GM18498 (cell line): ENCODE data around the gene MBD4.
"Not testable (repeated sequence)": the region's sequence is repeated elsewhere in the genome, so short reads cannot be mapped to it uniquely, and the experiment has no call there.

Source experiments
- ATAC-seq: cut with Tn5 transposase; IDR thresholded peaks from one replicate; pipeline ENCODE4 v1.9.1; 2021; ENCODE audit warnings: mild to moderate bottlenecking, moderate library complexity; ENCODE audit not compliant: unreplicated experiment

MBD4 gene

DNA sequence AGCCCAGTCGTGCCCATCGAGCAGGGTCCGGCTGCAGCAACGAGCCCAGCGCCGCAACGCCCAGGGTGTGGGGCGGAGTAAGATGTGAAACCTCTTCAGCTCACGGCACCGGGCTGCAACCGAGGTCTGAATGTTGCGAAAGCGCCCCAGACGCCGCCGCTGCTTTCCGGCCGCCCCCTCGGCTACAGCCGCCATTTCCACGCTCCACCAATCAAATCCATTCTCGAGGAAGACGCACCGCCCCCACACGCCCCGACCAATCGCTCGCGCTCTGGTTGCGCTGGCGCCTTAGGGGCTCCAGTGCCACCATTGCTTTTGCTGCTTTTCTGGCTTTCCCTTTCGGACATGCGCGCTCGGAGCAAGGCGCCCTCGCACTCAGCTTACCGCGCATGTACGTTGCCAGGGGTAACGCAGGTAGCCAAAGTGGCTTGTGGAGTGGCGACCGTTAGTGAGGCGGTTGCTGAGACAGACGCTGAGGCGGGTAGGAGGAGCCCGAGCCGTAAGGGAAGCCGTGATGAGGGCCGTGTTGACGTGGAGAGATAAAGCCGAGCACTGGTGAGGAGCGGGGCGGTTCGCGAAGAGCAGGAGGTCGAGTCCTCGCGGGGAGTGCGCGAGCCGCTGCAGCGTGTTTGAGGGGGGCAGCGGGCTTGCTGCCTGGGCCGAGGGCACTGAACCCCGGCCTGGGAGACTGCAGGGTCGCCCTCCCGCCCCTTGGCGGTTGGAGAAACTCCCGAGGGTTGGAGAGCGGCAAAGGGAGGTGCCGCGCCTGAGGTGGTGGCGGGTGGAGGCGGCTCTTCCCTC, at the start of gene MBD4, which contains the start of gene IFT122:
TSS of gene MBD4 (minus strand) at position 132 of the 801 bp plus-strand sequence. CDS start at position 17, 115 bp downstream.
TSS of gene IFT122 (plus strand) at position 408 of the 801 bp plus-strand sequence. CDS start at position 515, 107 bp downstream.
- peak; percentile 88 for ATAC-seq

DNA sequence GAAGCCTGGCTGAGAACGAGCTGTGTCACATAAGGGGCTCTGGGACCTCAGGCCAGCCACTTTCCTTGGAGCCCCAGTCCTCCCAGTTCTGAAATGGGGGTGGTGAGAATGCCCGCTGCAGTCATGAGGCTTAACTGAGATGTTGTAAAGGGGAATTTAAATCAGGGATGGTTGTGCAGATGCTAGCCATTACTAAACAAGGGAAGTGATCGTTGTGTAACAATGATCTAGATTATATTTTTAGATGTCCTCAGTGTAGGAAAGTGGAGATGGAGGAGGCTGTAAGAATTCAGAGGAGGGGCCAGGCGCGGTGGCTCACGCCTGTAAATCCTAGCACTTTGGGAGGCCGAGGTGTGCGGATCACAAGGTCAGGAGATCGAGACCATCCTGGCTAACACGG, 49.5 kb upstream of the MBD4 start:
- ATAC-seq, result not testable (repeated sequence)

DNA sequence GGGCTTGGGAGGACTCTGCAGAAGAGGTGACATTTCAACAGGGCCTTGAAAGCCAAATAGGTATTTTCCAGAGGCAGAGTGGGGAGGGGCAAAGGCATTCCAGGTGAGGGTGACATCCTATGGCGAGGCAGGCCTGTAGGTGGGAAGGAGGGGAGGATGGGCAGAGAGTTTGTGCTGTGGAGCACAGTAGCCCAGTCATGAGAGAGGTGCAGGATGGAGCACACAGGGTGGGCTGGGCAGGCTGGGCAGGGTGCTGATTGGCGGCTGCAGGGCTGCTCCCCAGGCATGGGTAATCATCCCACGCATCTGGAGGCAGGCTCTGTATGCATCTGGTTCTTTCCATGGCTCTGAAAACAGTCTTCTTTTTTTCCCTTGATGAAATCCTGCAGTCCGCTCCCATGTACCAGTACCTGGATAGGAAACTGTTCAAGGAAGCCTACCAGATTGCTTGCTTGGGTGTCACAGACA, 48.2 kb upstream of the MBD4 start:
- ATAC-seq, result not testable (repeated sequence)

DNA sequence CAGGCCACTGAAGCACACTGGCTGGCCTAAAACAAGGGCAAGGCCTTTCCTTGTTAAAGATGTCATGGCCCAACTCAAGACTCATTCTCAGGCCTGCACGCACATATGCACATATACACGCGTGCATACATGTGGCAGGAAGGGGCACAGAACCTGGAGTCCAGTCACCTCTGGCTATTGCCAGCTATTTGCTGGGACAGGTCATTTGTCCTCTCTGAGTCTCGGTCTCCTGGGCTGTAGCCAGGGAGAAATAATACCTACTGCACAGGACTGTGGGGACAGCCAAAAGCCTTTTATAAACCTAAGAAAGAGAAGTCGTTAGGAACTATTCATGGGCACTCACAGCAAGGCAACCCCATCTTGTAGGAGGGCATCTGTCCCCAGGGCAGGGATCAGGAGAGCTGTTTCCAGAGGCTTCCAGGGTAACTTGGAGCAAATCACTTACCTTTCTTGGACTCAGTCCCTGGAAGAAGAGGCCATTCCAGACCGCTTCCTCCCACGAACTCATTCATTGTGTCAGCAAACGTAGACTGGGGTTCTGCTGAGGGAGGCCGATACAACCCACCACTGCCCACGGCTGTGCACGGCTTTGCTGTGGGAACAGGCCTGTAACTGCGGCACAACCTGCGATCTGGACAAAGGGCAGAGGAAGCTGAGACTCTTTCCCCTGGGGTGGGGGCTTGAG, 47.6 kb upstream of the MBD4 start:
- ATAC-seq, result no peak

DNA sequence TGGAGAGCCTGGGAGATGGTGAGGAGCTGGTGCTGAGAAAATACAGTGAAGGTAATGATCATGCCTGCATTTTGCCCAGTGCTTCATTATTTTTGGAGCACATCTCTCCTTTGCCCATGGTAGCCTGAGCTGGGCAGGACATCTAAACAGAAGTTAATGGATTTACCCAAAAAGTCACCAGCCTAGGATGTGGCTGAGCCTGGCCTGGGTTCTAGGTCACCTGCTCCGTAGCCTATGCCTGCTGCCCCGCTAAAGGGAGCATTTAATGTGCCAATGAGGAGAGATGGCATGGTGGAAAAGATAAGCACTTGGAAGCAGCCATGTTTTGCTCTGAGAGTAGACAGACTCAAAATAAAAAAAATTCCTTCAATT, 46.9 kb upstream of the MBD4 start:
- ATAC-seq, result no peak

DNA sequence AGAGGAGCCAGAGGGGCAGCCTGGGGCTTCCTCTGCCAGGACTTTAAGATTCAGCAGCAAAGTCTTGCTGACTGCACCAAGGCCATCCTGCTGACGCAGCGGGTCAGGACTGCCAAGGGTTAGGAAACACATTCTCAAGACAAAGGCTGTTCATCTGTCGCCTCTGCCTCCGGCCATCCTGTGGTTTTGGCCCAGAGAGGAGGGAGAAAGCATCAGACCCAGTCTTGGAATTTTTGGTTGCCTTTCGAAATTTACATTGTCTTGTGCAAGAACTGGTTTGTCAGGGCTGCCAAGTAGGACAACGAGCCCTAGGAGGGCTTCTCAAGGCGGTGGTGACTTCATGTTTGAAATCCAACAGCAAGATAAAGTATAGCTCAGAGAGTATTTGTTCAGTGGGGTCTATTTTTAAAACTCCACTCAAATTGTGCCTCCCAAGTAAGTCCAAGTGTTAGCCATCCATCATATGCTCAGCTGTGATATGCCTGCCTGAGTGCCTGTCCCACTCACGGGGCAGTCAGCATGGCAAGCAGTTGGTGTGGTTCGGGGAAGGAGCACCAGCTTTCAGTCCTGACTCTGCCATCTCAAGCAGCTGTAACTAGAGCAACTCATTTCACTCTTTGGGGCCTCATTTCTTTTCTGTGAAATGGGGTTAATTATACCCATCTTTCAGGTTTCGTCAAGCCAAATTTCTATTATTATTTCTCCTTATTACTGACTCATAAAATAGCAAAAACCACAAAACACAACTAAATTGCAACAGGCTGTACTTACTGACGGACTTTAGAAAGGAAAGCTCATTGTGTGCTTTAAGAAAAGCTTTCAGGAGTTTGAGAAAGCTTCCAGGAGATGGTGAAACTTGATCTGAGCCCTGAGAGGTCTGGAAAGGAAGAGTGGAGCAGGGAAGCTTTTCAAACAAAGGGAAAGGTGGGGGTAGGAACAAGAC, 46.2 kb upstream of the MBD4 start:
- no peak for ATAC-seq

DNA sequence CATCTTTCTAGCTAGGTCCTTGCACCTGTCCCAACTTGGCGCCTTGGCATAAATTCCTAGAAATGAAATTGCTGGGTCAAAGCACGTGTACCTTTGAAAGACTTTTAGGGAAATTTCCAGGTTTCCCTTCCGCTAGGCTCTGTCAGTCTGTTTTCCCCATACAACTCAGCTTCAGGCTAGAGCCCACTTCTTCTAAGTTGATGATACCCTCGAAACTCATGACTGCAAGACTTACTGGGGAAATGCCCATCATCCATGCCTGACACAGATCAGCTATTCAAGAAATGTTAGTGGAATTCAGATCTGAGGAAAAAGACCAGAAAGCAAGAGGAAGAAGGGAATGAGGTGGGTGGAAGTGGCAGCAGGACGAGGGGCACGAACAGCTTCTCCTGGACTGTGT, 45.4 kb upstream of the MBD4 start:
- not testable (repeated sequence) for ATAC-seq

DNA sequence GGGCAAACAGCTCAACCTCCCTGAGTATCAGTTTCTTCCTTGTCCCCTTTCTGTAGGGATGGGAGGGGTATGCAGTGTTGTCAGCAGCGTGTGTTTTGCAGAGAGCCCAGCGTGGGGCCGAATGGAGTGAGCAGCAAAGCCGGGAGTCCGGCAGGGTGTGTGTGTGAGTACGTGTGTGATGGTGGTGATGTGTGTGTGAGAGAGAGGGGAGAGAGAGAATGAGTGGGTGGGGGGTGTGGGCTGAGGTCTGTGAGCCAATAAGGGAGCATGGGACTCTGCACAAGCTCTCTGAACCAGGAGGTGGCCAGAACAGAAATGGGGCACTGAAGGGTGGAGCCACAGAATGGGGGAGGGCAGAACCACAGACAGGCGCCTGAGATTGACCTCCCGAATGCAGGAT, 44.1 kb upstream of the MBD4 start:
- ATAC-seq, result no peak

DNA sequence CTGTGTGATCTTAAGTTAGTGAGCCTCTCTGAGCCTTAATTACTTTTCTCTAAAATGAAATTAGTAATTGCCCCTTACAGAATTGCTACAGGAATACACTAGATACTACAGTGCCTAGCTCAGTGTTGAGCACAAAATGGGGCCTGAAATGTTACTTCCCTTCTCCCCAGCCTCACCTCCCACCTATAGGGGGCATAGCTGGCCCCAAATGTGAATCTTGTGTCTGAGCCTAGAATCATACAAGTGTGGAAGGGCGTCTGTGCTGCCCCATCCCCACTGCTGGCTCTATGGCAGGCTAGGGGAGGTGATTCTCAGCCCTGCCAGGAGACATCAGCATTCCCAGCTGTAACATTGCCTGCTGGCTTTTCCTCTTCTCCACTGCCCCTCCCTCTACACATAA, 43.0 kb upstream of the MBD4 start:
- ATAC-seq, result no peak

DNA sequence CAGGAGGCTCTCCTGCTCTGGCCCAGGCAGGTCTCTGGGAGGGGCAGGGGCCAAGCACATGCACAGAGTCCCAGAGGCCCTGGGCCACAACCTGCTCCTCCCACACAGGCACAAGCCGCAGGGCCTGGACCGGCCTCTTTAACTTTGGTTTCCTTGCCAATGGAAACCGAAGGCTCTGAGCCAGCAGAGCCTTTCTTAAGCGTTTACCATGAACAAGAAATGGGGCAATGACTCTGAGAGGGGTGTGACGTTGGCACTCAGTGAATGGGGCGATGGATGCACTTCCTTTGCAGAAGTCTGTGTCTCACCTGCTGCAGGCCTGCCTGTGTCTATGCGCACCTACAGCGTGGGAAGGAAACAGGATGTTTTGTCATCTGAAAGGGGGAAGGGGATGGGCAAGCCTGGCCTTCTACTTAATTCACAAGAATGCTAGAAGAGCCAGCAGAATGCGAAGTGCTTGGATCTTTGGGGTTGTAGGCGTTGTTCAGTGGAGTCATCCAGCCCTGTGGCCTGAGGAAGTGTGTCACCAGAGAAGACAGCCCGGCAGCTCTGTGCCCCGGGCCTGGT, 42.1 kb upstream of the MBD4 start:
- no peak for ATAC-seq

DNA sequence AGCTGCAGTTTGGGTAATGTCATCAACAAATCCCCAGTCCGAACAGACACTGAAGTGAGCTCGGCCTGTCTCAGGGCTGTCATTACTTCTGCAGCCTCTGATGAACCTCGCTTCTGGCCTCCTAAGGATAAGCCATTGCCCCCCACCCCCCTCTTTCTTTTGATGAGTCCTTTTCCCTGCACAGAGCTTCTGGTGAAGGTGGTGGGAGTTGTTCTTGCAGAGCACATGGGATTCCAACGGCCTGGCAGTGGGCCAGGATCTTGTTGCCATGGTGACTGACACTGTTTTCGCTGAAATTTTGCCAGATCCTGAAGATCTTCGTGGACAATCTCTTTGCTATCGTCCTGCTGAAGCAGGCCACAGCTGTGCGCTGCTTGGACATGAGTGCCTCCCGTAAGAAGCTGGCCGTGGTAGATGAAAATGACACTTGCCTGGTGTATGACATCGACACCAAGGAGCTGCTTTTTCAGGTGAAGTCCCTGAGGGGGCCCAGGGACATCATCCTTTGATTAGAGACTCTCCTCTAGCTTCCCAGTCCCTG, 41.5 kb upstream of the MBD4 start:
- ATAC-seq, result not testable (repeated sequence)

DNA sequence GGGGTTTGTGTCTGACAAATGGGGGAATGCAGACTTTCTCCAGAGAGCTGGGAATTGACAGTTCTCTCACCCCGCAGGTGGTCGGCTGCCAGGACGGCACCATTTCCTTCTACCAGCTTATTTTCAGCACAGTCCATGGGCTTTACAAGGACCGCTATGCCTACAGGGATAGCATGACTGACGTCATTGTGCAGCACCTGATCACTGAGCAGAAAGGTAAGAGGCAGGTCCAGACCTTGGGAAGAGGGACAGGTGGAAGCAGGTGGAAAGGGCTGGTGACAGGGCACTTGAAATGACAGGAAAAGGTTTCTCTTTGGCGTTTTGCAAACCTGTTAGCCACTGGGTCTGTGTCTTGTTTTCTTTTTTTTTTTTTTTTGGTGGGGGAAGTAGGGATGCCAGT, 36.8 kb upstream of the MBD4 start:
- ATAC-seq, result no peak

DNA sequence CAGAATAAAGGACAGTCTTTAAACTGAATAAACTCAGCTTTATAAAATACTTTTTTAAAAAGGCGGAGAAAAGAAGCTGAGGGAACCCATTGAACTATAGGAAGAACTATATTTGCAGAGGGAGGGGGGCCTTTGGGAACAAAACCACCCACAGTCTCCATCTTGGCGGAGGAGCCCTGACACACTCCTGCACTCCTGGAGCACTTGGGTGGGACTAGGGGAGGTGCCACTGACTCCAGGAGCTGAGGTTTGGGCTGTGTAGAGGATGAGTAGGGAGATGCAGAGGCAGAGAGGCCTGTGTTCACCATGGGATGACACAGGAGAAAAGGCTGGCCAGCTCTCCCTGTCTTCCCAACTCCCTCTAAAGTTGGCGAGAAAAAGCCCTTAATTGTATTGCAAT, 36.1 kb upstream of the MBD4 start:
- ATAC-seq, result no peak

DNA sequence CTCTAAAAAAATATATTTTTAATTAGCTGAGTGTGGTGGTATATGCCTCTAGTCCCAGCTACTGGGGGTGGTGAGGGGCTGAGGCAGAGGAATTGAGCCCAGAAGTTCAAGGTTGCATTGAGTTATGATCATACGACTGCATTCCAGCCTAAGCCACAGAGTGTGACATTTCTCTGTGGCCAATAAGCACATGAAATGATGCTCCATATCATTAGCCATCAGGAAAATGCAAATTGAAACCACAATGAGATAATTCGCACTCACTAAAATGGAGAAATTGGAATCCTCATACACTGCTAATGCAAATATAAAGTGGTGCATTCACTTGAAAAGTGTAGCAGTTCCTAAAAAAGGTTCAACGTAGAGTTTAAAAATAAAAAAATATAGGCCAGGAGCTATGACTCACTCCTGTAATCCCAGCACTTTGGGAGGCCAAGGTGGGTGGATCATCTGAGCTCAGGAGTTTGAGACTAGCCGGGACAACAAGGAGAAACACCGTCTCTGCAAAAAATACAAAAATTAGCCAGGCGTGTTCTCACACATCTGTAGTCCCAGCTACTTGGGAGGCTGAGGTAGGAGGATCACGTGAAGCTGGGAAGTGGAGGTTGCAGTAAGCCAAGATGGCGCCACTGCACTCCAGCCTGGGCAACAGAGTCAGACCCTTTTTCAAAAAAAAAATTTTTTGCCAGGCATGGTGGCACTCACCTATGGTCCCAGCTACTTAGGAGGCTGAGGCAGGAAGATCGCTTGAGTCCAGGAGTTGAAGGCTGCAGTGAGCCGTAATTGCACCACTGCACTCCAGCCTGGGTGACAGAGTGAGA, 35.4 kb upstream of the MBD4 start:
- ATAC-seq, result no peak

DNA sequence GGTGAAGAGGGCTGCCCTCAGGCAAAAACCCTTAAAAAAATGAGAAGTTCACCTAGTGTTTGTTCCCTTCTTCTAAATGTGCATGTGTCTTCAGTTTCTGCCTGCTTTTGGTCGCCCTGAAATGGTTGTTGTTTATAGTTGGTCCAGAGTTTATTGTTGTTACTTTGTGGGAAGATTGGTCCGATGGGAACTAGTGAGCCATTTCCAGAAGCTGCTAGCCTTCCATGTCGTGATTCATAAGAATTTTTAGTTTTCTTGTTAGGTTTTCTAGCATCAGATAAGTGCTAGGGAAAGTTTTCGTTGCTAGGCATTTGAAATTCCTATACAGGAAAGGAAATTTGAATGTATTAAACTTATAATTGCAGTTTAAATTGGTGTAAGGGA, 34.0 kb upstream of the MBD4 start:
- ATAC-seq, result no peak

DNA sequence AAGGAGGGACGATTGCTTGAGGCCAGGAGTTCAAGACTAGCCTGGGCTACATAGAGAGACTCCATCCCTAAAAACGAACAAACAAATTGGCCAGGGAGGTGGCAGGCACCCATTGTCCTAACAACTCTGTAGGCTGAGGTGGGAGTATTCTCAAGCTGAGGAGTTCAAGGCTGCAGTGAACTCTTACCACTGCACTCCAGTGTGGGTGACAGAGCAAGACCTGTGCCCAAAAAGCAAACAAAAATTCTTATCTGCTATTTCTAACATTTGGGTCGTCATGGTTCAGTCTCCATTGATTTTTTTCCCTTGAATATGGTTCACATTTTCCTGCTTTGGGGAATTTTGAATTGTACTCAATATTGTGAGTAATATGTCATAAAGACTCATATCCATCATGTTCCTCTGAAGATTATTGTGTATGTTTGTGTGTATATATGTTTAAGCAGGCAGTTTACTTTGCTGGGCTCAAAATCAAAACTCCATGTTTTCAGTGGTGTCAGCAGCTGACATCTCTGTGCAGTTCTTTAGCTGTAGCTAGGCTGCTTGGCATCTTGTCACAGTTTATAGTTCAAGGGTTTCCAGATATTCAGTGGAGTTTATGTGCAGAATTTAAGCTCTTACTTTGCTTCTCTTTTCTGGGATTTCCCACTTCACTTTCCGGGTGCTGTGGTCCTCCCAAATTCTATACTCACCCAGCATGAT, 33.5 kb upstream of the MBD4 start:
- no peak for ATAC-seq

DNA sequence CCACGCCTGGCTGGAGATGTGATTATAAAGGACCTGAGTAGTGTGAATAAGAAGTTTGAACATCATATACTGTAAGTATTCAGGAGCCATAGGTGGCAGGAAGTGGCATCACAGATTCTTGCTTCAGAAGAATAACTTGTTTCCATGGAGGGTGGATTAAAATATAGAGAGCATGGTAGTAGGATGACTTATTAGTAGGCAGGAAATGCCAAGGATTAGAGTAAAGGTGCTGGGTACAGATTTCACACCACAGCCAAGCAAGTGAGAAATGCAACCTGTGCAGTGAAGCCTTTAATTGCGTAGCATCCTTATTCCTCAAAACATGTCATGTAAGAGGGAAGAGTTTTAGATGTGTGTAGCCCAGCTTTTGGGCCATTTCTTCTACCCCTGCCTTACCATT, 31.1 kb upstream of the MBD4 start:
- no peak for ATAC-seq

DNA sequence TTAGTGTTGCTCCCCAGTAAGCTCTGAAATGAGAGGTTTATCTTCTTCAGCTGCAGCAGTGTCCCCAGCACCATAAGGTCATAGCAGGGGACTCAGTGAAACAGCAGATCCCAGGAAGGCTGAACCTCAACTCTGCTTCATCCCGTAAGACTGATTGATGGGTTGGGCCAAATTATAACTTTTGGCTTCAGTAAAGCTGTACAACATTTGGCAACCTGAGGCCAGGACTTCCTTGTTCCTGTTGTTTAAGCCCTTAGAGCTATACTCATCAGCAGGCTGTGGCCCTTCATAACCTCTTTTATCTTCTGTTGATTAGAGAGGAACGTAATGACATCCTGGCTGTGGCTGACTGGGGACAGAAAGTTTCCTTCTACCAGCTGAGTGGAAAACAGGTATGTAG, 29.3 kb upstream of the MBD4 start:
- no peak for ATAC-seq

DNA sequence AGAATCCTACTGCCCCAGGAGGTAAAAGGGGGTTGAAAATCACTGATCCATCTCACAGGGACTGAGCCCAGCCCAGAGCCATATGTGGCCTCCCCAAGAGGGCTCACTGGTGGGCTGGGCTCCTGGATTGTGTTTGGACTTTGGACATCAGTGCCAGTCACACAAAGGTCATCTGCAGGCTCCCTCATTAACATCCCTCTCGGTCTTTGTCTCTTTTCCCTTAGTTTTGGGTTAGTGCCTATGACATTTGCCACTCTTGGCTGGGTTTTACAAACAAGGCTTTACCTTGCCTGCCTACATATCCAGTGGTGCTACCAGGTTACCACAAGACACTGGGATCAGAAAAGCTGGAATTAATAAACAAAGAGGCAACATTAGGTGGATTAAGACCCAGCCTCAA, 28.2 kb upstream of the MBD4 start:
- no peak for ATAC-seq
